Amygdala (tissue), 56 donors: ENCODE data around the gene STRBP.
A peak's percentile ranks its signal among the peaks of the same experiment; 100 is the strongest.

Experiments used
- DNase-seq, 56 donors: peaks; one replicate each; lab custom pipeline; 2025; lab: John Stamatoyannopoulos, UW

Gene STRBP

GRCh38 chr9:123074628-123075027, 193.8 kb downstream of the STRBP start:
- DNase-seq = no peak

GRCh38 chr9:123073991-123074422, 194.4 kb downstream of the STRBP start:
- DNase-seq = no peak

- no peak for DNase-seq
Measured at GRCh38 chr9:123073441-123073840, 194.9 kb downstream of the STRBP start.

- peak in 1 of 56 donors; percentile 5 for DNase-seq
Measured at GRCh38 chr9:123072407-123072995, 195.9 kb downstream of the STRBP start.
